OCI-M2 (cell line): ENCODE results near the gene SPEN.
A peak's percentile ranks its signal among the peaks of the same experiment; 100 is the strongest.

Source experiments
- DNase-seq: peaks from one replicate; lab custom pipeline; 2025; ENCODE audit not compliant: unreplicated experiment; lab: John Stamatoyannopoulos, UW

Gene SPEN

GRCh38 chr1:15959424-15959823 lies 111.9 kb downstream of the SPEN start:
- no peak for DNase-seq

- no peak for DNase-seq
These were observed 112.4 kb downstream of the SPEN start for GRCh38 chr1:15959827-15960446.

- DNase-seq = no peak
These were observed 113.3 kb downstream of the SPEN start for GRCh38 chr1:15960808-15961207.

GRCh38 chr1:15961492-15961891 lies 114.0 kb downstream of the SPEN start:
- DNase-seq = no peak

GRCh38 chr1:15962176-15962575 lies 114.7 kb downstream of the SPEN start:
- no peak for DNase-seq

GRCh38 chr1:15962671-15963362 lies 115.3 kb downstream of the SPEN start:
- DNase-seq = no peak

- no peak for DNase-seq
These were observed 116.0 kb downstream of the SPEN start for GRCh38 chr1:15963363-15963967.

- DNase-seq = no peak
These were observed 116.6 kb downstream of the SPEN start for GRCh38 chr1:15963968-15964648.

- no peak for DNase-seq
These were observed 117.8 kb downstream of the SPEN start for GRCh38 chr1:15965228-15965767.

GRCh38 chr1:15966081-15966955 lies 118.8 kb downstream of the SPEN start:
- DNase-seq = no peak

- DNase-seq = no peak
These were observed 119.4 kb downstream of the SPEN start for GRCh38 chr1:15966956-15967344.

GRCh38 chr1:15968172-15968571 lies 120.7 kb downstream of the SPEN start:
- no peak for DNase-seq

- DNase-seq = no peak
These were observed 121.9 kb downstream of the SPEN start for GRCh38 chr1:15969321-15969880.

GRCh38 chr1:15970911-15971310 lies 123.4 kb downstream of the SPEN start:
- no peak for DNase-seq

GRCh38 chr1:15972409-15972808 lies 124.9 kb downstream of the SPEN start:
- DNase-seq = no peak

GRCh38 chr1:15973772-15974171 lies 126.3 kb downstream of the SPEN start:
- DNase-seq = no peak

- DNase-seq = no peak
These were observed 127.3 kb downstream of the SPEN start for GRCh38 chr1:15974855-15975254.

- DNase-seq = no peak
These were observed 127.9 kb downstream of the SPEN start for GRCh38 chr1:15975358-15975804.

GRCh38 chr1:15975805-15976680 lies 128.5 kb downstream of the SPEN start, which contains the start of gene ZBTB17:
Gene ZBTB17 (minus strand): TSS chr1:15976101. CDS start chr1:15948495, 27,606 bp downstream.
- peak; percentile 25 for DNase-seq
